GM23248 (cell line): ENCODE measurements around the gene ATOSA. TPM values are rescaled to one million over a fixed set of nuclear protein-coding genes. Genes with fewer than 3 reads are reported as not detected.

Experiments used
- DNase-seq: peaks from one replicate; pipeline ENCODE4 v3.0.0-alpha.2; 2015
- H2AFZ ChIP-seq: fragments of 200-600 bp; sonication (generic); 2 replicates; pipeline ENCODE4 v1.6.1; 2016; ENCODE audit warnings: antibody characterized with exemption
- H3F3A ChIP-seq: fragments of 200-600 bp; sonication (generic); 2 replicates; pipeline ENCODE4 v1.6.1; 2016; ENCODE audit warnings: mild to moderate bottlenecking, antibody characterized with exemption, mixed run types; ENCODE audit not compliant: insufficient read depth
- H3K27ac ChIP-seq: fragments of 200-600 bp; sonication (generic); 2 replicates; pipeline ENCODE4 v1.5.1; 2016; ENCODE audit warnings: mild to moderate bottlenecking
- H3K27me3 ChIP-seq: fragments of 200-600 bp; sonication (generic); replicated peaks from 2 replicates; pipeline ENCODE4 v1.6.1; 2016; ENCODE audit warnings: mild to moderate bottlenecking; ENCODE audit not compliant: insufficient read depth
- H3K36me3 ChIP-seq: fragments of 200-600 bp; sonication (generic); 2 replicates; pipeline ENCODE4 v1.6.1; 2016; ENCODE audit warnings: low read depth, mild to moderate bottlenecking
- H3K4me1 ChIP-seq: fragments of 200-600 bp; sonication (generic); 2 replicates; pipeline ENCODE4 v1.6.1; 2016; ENCODE audit warnings: mild to moderate bottlenecking; ENCODE audit not compliant: insufficient read depth
- H3K4me2 ChIP-seq: fragments of 200-600 bp; sonication (generic); one replicate; pipeline ENCODE4 v1.6.1; 2016; ENCODE audit warnings: mild to moderate bottlenecking; ENCODE audit not compliant: unreplicated experiment
- H3K4me3 ChIP-seq: fragments of 200-600 bp; sonication (generic); 2 replicates; pipeline ENCODE4 v1.5.1; 2016; ENCODE audit warnings: mild to moderate bottlenecking
- H3K79me2 ChIP-seq: fragments of 200-600 bp; sonication (generic); 2 replicates; pipeline ENCODE4 v1.6.1; 2016; ENCODE audit warnings: mild to moderate bottlenecking; ENCODE audit not compliant: insufficient read depth
- H3K9ac ChIP-seq: fragments of 200-600 bp; sonication (generic); 2 replicates; pipeline ENCODE4 v1.6.1; 2016; ENCODE audit warnings: mild to moderate bottlenecking
- H3K9me2 ChIP-seq: fragments of 200-600 bp; sonication (generic); 2 replicates; pipeline ENCODE4 v1.6.1; 2016; ENCODE audit warnings: mixed run types, mild to moderate bottlenecking, moderate library complexity; ENCODE audit not compliant: insufficient read depth
- H3K9me3 ChIP-seq: fragments of 200-600 bp; sonication (generic); one replicate; pipeline ENCODE4 v1.6.1; 2017; ENCODE audit warnings: low read depth
- H4K20me1 ChIP-seq: fragments of 200-600 bp; sonication (generic); 2 replicates; pipeline ENCODE4 v1.6.0; 2016; ENCODE audit not compliant: insufficient read depth
- EZH2 ChIP-seq: fragments of 200-600 bp; sonication (generic); IDR thresholded peaks from 2 replicates; pipeline ENCODE4 v1.6.1; 2018; ENCODE audit warnings: antibody characterized with exemption, mild to moderate bottlenecking; ENCODE audit not compliant: insufficient read depth, poor library complexity, severe bottlenecking
- EZH2phosphoT487 ChIP-seq: fragments of 200-600 bp; sonication (generic); IDR thresholded peaks from 2 replicates; pipeline ENCODE4 v1.6.1; 2018; ENCODE audit warnings: antibody characterized with exemption, moderate library complexity, mild to moderate bottlenecking, low read depth; ENCODE audit not compliant: insufficient read depth
- WGBS, 2 experiments: methylation state at CpG; one replicate each; pipeline ENCODE4 v1.1.6; 2015 to 2017; ENCODE audit warnings: low lambda C conversion rate in 2 of 2, low coverage in 1 of 2; ENCODE audit errors: missing lambda C conversion rate in 2 of 2; 5-methylcytosine and 5-hydroxymethylcytosine counted together
- in situ Hi-C: fragments of 300-500 bp; cut with MboI; formaldehyde crosslinking; loops from 2 replicates; pipeline ENCODE4 v1.15.0; 2020
- polyA plus RNA-seq: library from polyadenylated mRNA; unstranded; fragments of >200 nt; fragmentation: Nextera tagmentation; extraction: Ambion mirVana; gene quantifications from 2 replicates; pipeline ENCODE4 v1.2.1, GENCODE V29; 2016
- total RNA-seq: library from RNA; depleted of rRNA; stranded (reverse); fragments of >200 nt; shearing (Covaris generic); gene quantifications from 2 replicates; pipeline ENCODE4 v1.2.3, GENCODE V29; 2014

Gene ATOSA
- total and polyA plus RNA-seq, 2 experiments from 2014 or later: 6.3 to 11.0 TPM

DNA sequence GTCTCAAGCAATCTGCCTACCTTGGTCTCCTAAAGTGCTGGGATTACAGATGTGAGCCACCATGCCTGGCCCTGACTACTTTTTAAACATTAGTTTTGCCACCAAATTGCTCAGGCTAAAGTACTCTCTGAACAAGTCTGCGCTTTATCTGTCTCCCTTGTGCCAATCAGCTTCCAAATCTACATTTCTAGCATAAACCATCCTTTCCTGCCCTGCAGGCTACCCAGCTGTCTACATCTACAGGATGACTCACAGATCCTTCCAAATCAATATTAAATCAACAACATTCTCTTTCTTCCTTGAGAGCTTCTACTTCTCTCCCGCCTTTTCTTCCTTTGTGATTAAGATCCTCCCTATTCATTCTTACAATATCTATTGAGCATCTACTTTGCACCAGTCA lies 16.0 kb upstream of the ATOSA start:
- H3K9me3 ChIP-seq: no peaks in the 10 kb centered on the region
- H3K27me3 ChIP-seq: no peaks in the 10 kb centered on the region; the same call in 1 of the 2 replicates
- no peaks in the 10 kb centered on the region for H3K4me1 ChIP-seq
- no peaks in the 10 kb centered on the region for H3K79me2 ChIP-seq
- H3K4me2 ChIP-seq: no peak overlapping the region
- H2AFZ ChIP-seq: no peak overlapping the region
- H3K4me3 ChIP-seq: no peak overlapping the region
- no peaks in the 10 kb centered on the region for H3K9me2 ChIP-seq
- 98 to 100% methylated on average over 2 of the region's 2 CpGs for WGBS, 2 experiments
- H4K20me1 ChIP-seq: no peaks in the 10 kb centered on the region
- H3K36me3 ChIP-seq: no peaks in the 10 kb centered on the region
- TF ChIP-seq EZH2 (no peak), EZH2phosphoT487 (no peak)
- in situ Hi-C loops: no loop called here
- H3F3A ChIP-seq: no peaks in the 10 kb centered on the region
- DNase-seq: no peak
- no peak overlapping the region for H3K27ac ChIP-seq
- H3K9ac ChIP-seq: no peak overlapping the region

GRCh38 chr15:52689562-52689961 lies 10.4 kb upstream of the ATOSA start:
- Histone ChIP-seq H3K4me2 (no peak overlapping the region), H3K27ac (no peak overlapping the region), H3K36me3 (no peaks in the 10 kb centered on the region), H3K9ac (no peak overlapping the region), H3F3A (no peaks in the 10 kb centered on the region), H3K4me1 (no peaks in the 10 kb centered on the region), H3K9me2 (no peaks in the 10 kb centered on the region), H3K79me2 (no peaks in the 10 kb centered on the region), H3K9me3 (no peaks in the 10 kb centered on the region), H3K27me3 (no peaks in the 10 kb centered on the region; the same call in 1 of the 2 replicates), H2AFZ (no peak overlapping the region), H3K4me3 (no peak overlapping the region), H4K20me1 (no peaks in the 10 kb centered on the region)
- DNase-seq: no peak
- in situ Hi-C loops: no loop called here
- 39 to 41% methylated on average over 1 of the region's 1 CpG for WGBS, 2 experiments
- TF ChIP-seq EZH2: no peak

DNA sequence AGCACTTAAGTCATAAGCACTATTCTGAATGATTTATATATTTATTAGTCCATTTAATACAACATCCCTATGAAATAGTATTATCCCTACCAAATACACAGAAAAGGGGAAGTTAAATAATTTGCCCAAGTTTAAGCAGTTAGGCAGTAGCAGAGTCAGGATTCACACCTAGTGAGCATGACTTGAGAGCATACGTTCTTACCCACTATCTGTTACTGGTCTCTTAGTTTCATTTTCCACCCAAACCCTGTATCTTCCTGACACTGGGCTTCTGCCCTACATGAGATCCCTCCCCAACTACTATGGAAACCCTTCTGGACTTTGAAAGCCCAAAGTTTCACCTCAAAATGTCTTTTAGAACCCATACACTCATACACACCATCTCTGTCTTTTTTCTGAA lies 4.4 kb upstream of the ATOSA start:
- H4K20me1 ChIP-seq: no peaks in the 10 kb centered on the region
- no peak overlapping the region for H3K4me3 ChIP-seq
- no peaks in the 10 kb centered on the region for H3K36me3 ChIP-seq
- no peaks in the 10 kb centered on the region for H3K4me1 ChIP-seq
- in situ Hi-C loops: no loop called here
- peaks cover 6% of the 10 kb centered on the region; the same call in 1 of the 2 replicates for H3F3A ChIP-seq
- WGBS, 2 experiments: 47 to 77% methylated on average over 1 of the region's 1 CpG
- DNase-seq: no peak
- H3K4me2 ChIP-seq: no peak overlapping the region
- H3K9me2 ChIP-seq: no peaks in the 10 kb centered on the region
- H3K9me3 ChIP-seq: no peaks in the 10 kb centered on the region
- H3K27me3 ChIP-seq: no peaks in the 10 kb centered on the region
- no peaks in the 10 kb centered on the region for H3K79me2 ChIP-seq
- no peak overlapping the region for H3K27ac ChIP-seq
- TF ChIP-seq EZH2 (no peak), EZH2phosphoT487 (no peak)
- H3K9ac ChIP-seq: no peak overlapping the region
- no peak overlapping the region for H2AFZ ChIP-seq

GRCh38 chr15:52682781-52683180 lies 3.6 kb upstream of the ATOSA start:
- H3K27ac ChIP-seq: no peak overlapping the region
- no peak overlapping the region for H3K4me3 ChIP-seq
- TF ChIP-seq EZH2: no peak
- no peak for TF ChIP-seq EZH2phosphoT487
- H3K9ac ChIP-seq: no peak overlapping the region
- no peaks in the 10 kb centered on the region for H3K27me3 ChIP-seq
- peaks cover 6% of the 10 kb centered on the region; the same call in 1 of the 2 replicates for H3F3A ChIP-seq
- in situ Hi-C loops: no loop called here
- no peaks in the 10 kb centered on the region for H3K36me3 ChIP-seq
- H4K20me1 ChIP-seq: no peaks in the 10 kb centered on the region
- 63 to 69% methylated on average over 3 of the region's 3 CpGs for WGBS, 2 experiments
- H3K79me2 ChIP-seq: peaks cover 3% of the 10 kb centered on the region
- no peaks in the 10 kb centered on the region for H3K9me2 ChIP-seq
- no peaks in the 10 kb centered on the region for H3K4me1 ChIP-seq
- no peak overlapping the region for H2AFZ ChIP-seq
- no peaks in the 10 kb centered on the region for H3K9me3 ChIP-seq
- H3K4me2 ChIP-seq: no peak overlapping the region
- no peak for DNase-seq

GRCh38 chr15:52682200-52682599 lies 3.0 kb upstream of the ATOSA start:
- in situ Hi-C loops: no loop called here
- Histone ChIP-seq H3K79me2 (peaks cover 9% of the 10 kb centered on the region), H3K36me3 (no peaks in the 10 kb centered on the region), H2AFZ (no peak overlapping the region), H3K9me2 (no peaks in the 10 kb centered on the region), H3F3A (peaks cover 6% of the 10 kb centered on the region; the same call in 1 of the 2 replicates), H3K9ac (no peak overlapping the region), H3K27ac (no peak overlapping the region), H3K9me3 (no peaks in the 10 kb centered on the region), H4K20me1 (no peaks in the 10 kb centered on the region), H3K4me3 (no peak overlapping the region), H3K27me3 (no peaks in the 10 kb centered on the region), H3K4me1 (peaks cover 3% of the 10 kb centered on the region; the same call in 1 of the 2 replicates), H3K4me2 (no peak overlapping the region)
- TF ChIP-seq EZH2phosphoT487 (no peak), EZH2 (no peak)
- no peak for DNase-seq
